ENCODE results near the gene CCDC39. TPM values are rescaled to one million over a fixed set of nuclear protein-coding genes. Genes with fewer than 3 reads are reported as not detected.

Gene CCDC39
- not detected for total RNA-seq (2021; fragmentation: NEBNext Ultra II Directional; extraction: Animal tissue kit (Norgen Biotek cat#: 25700))
- long read RNA-seq: 0 reads

DNA sequence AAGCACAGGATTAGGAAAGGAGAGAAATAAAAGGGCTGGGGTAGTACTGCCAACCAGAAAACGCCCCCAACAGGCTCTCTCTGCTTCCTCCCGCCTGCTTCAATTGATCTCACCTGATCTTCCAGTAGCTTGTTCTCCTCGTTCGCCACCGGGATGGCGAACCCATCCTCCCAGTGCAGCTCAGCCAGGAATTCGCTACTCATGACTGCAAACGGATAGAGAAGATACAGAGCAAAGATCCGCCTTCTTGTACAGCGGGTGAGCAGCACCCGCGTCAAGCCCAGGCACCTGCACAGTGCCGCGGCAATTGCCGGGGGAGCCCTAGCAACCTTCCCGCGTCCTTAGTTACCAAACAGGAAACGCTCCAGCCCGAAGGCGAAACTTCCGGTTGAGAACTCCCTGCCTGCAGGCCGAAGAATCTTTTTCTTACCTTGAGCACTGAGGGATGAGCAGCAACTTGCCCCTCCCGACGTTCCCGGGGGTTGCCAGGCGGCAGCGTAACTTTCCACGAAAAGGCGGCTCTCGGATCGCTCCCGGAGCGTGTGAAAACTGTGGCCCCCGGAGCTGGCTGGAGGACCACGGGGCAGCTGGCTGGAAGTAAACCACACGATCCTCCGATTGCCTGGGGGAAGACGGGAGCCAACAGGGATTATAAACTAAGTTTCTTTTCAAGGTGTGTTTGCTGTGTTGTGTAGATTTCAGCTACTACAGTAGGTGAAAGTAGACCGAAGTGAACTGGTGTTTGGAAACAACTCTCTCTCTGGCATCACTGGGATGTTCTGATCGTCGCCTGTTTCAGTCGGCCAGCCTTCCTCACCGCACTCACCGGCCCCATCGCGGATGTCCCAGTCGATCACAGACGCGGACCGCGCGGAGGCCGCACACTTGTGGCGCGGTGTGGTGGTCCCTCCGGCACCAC, at the start of gene CCDC39:
Gene CCDC39 (minus strand): TSS at position 312 of the 919 bp plus-strand sequence. CDS start 109 bp downstream, at position 203.
- H3K4me3 Mint-ChIP-seq: peak within 1 kb of the TSS; percentile 88
- H3K27me3 Mint-ChIP-seq (ENCODE audit: insufficient read depth): peaks cover 5% of the 10 kb centered on the region; the same call in 1 of the 2 replicates
- DNase-seq: peak; percentile 49
- no peaks in the 10 kb centered on the region for H3K9me3 Mint-ChIP-seq
- H3K36me3 Mint-ChIP-seq (ENCODE audit: low read depth): no peaks in the 10 kb centered on the region
- H3K27ac Mint-ChIP-seq: peak within 1 kb of the TSS; percentile 55; the same call in 1 of the 2 replicates
- TF ChIP-seq, protein P1, sequence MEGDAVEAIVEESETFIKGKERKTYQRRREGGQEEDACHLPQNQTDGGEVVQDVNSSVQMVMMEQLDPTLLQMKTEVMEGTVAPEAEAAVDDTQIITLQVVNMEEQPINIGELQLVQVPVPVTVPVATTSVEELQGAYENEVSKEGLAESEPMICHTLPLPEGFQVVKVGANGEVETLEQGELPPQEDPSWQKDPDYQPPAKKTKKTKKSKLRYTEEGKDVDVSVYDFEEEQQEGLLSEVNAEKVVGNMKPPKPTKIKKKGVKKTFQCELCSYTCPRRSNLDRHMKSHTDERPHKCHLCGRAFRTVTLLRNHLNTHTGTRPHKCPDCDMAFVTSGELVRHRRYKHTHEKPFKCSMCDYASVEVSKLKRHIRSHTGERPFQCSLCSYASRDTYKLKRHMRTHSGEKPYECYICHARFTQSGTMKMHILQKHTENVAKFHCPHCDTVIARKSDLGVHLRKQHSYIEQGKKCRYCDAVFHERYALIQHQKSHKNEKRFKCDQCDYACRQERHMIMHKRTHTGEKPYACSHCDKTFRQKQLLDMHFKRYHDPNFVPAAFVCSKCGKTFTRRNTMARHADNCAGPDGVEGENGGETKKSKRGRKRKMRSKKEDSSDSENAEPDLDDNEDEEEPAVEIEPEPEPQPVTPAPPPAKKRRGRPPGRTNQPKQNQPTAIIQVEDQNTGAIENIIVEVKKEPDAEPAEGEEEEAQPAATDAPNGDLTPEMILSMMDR (IDR thresholded peaks at IDR 0.05): no peak
- peaks cover 12% of the 10 kb centered on the region for H3K4me1 Mint-ChIP-seq (ENCODE audit: low read depth)

DNA sequence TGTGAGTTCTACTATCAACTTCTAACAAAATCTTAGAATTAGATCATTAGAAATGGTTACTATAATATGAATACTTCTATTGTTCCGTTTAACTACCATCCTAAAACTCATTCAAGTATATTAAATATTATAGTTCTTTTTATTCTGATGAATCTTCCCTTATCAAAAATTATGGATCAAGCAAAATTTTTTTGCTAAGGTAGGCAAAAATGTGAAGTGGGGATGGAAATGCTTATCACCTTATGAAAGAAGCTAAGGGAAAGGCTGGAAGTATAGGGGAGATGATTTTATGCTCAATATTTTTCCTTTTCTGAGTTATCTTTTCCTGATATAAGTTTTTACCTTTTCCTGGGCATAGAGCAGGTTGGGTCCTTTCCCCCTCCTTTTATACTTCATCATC, 40.7 kb upstream of the CCDC39 start:
- Mint-ChIP-seq H3K36me3 (ENCODE audit: low read depth) (no peaks in the 10 kb centered on the region), H3K27ac (no peak overlapping the region), H3K9me3 (0 out of 2 replicates have a peak, but pooled peaks cover 3% of the 10 kb centered on the region), H3K4me3 (no peak overlapping the region), H3K27me3 (ENCODE audit: insufficient read depth) (no peaks in the 10 kb centered on the region; the same call in 1 of the 2 replicates), H3K4me1 (ENCODE audit: low read depth) (no peaks in the 10 kb centered on the region)
- TF ChIP-seq, protein P1 (IDR thresholded peaks at IDR 0.05): no peak
- DNase-seq: no peak

DNA sequence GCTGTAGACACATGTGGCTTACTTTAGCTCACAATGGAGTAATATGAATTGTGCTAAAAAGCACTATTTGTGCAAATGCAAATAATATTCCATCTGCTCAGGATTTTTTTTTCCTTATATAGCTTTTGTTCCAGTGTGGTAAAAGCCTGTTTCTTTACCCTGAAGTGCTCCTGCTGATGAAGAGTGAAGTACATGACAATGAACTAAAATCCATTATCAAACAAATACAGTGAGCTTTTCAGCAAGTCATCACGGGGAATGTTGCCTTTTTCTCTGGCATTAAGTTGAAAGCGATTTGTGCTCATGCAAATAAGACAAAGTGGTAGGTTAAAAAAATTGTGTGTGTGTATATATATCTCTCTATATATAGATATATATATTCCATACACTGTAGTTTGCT, 28.6 kb upstream of the CCDC39 start:
- no peaks in the 10 kb centered on the region for H3K27me3 Mint-ChIP-seq (ENCODE audit: insufficient read depth)
- H3K4me3 Mint-ChIP-seq: no peak overlapping the region
- TF ChIP-seq, protein P1 (IDR thresholded peaks at IDR 0.05): no peak
- H3K9me3 Mint-ChIP-seq: no peaks in the 10 kb centered on the region; the same call in 1 of the 2 replicates
- H3K36me3 Mint-ChIP-seq (ENCODE audit: low read depth): no peaks in the 10 kb centered on the region
- H3K4me1 Mint-ChIP-seq (ENCODE audit: low read depth): no peaks in the 10 kb centered on the region
- no peak overlapping the region for H3K27ac Mint-ChIP-seq
- no peak for DNase-seq

DNA sequence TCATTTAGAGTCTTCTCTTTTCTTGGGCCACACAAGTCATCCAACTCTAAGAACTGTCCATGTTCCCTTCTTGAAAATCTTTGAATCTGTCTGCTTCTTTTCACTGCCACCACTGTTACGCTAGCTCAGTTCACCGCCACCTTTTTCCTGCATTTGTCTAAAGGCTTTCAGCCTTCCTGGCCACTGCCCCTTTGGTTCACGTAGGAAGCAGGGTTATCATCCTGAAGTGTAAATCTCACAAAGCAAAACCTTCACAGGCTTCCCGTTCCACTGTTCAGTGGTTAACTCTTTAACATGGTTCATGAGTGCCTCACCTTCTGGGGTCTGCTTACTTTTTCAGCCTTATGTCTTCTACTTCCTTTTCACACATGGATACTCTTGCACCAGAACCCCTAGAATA, 26.3 kb upstream of the CCDC39 start:
- Mint-ChIP-seq H3K9me3 (no peaks in the 10 kb centered on the region; the same call in 1 of the 2 replicates), H3K36me3 (ENCODE audit: low read depth) (no peaks in the 10 kb centered on the region), H3K4me3 (no peak overlapping the region), H3K27me3 (ENCODE audit: insufficient read depth) (no peaks in the 10 kb centered on the region), H3K27ac (no peak overlapping the region), H3K4me1 (ENCODE audit: low read depth) (no peaks in the 10 kb centered on the region)
- TF ChIP-seq, protein P1 (IDR thresholded peaks at IDR 0.05): no peak
- DNase-seq: no peak

DNA sequence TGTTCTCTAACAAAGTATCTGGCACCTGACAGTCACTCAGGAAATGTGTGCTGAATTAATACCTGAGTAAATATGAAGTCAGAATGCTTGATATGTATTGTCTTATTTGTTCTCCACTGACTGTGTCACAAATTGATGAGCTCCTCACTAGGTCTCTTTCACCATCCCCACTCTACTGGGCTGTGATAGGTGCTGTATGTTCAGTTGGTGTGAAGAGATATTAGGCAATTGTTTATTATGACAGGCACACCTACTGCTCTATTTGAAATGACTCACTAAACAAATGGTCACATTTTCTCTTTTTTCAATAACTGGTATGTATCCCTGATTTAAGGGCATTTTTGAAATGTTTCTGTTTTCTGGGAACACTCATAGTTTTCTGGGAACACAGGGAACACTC, 25.2 kb upstream of the CCDC39 start:
- H3K36me3 Mint-ChIP-seq (ENCODE audit: low read depth): no peaks in the 10 kb centered on the region
- H3K27me3 Mint-ChIP-seq (ENCODE audit: insufficient read depth): no peaks in the 10 kb centered on the region
- no peak for DNase-seq
- no peak overlapping the region for H3K4me3 Mint-ChIP-seq
- H3K4me1 Mint-ChIP-seq (ENCODE audit: low read depth): no peaks in the 10 kb centered on the region
- TF ChIP-seq, protein P1 (IDR thresholded peaks at IDR 0.05): no peak
- H3K9me3 Mint-ChIP-seq: no peaks in the 10 kb centered on the region; the same call in 1 of the 2 replicates
- H3K27ac Mint-ChIP-seq: no peak overlapping the region

All from HFFc6 (cell line).